Measurements from ENCODE around the gene CLDN7. TPM values are rescaled to one million over a fixed set of nuclear protein-coding genes. Genes with fewer than 3 reads are reported as not detected.

CLDN7 gene
- total and polyA plus RNA-seq, 10 donors = 0.74 to 6.6 (median 2.7) TPM

- Histone ChIP-seq H3K27ac (peak within 1 kb of the TSS in 6 of 8 donors; percentile 47 to 69 (median 62)), H3K4me1 (peaks cover 17 to 34% (median 30%) of the 10 kb centered on the region in 6 donors), H3K36me3 (no peaks in the 10 kb centered on the region), H3K9me3 (no peaks in the 10 kb centered on the region), H3K27me3 (replicated peaks in 1 of 7) (peaks cover 0 to 63% (median 20%) of the 10 kb centered on the region in 7 donors), H3K4me3 (peak within 1 kb of the TSS; percentile 30 to 67 (median 43))
- 0 to 1% (median 1%) methylated on average over 24 to 71 of the region's 71 CpGs for WGBS, 5 donors
- peak; percentile 93 for DNase-seq
- intact Hi-C loops (cut with DNase I; ENCODE audit: low total_unique reads) = loop anchor here (2.0 kb wide), 1 partner anchor 15 kb away; no protein-coding TSS in a partner anchor
- TF ChIP-seq POLR2A (IDR thresholded peaks at IDR 0.05) (no peak), POLR2AphosphoS5 (IDR thresholded peaks at IDR 0.05) (peak in 2 of 3 donors; percentile 34 to 44)
Observed at GRCh38 chr17:7281074-7281952, 19.0 kb upstream of the CLDN7 start, which contains the start of gene SLC2A4. Gene SLC2A4 (plus strand): TSS chr17:7281718. CDS start chr17:7281935, 217 bp downstream.

DNA sequence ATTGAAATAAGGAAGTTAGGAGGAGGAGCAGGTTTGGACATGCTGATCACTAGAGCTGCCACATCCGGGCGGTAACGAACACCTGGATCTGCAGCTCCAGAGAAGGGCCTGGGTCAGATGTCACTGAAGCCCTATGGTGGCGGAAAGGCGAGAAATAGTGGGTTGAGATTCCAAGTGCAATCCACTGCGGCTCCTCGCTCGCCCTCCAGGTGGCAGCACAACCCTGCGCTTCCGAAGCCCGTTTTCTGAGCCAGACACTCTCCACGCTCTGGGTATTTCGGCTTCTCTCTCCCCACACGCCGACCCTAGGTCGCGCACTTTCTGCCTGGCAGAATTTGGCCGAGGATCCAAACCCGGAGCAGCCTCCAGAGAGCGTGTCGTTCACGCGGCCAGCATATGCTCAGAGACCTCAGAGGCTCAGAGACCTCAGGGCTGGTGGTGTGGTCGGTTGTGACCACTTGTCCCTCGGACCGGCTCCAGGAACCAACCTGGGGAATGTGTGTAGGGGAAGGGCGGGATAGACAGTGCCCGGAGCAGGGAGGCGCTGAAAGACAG, 18.3 kb upstream of the CLDN7 start:
- peaks cover 0 to 55% (median 20%) of the 10 kb centered on the region in 7 donors for H3K27me3 ChIP-seq (replicated peaks in 1 of 7)
- 0 to 1% (median 1%) methylated on average over 12 to 29 of the region's 29 CpGs for WGBS, 5 donors
- DNase-seq = peak; percentile 95

GRCh38 chr17:7279448-7279847, 17.2 kb upstream of the CLDN7 start:
- Histone ChIP-seq H3K4me3 (no peak overlapping the region), H3K27me3 (replicated peaks in 1 of 7) (peaks cover 0 to 44% (median 20%) of the 10 kb centered on the region in 7 donors), H3K27ac (no peak overlapping the region), H3K36me3 (no peaks in the 10 kb centered on the region), H3K4me1 (peaks cover 17 to 34% (median 30%) of the 10 kb centered on the region in 6 donors), H3K9me3 (no peaks in the 10 kb centered on the region)
- WGBS, 5 donors = 83 to 92% (median 88%) methylated on average over 8 of the region's 8 CpGs
- intact Hi-C loops (cut with DNase I; ENCODE audit: low total_unique reads) = no loop called here
- TF ChIP-seq, protein P1, sequence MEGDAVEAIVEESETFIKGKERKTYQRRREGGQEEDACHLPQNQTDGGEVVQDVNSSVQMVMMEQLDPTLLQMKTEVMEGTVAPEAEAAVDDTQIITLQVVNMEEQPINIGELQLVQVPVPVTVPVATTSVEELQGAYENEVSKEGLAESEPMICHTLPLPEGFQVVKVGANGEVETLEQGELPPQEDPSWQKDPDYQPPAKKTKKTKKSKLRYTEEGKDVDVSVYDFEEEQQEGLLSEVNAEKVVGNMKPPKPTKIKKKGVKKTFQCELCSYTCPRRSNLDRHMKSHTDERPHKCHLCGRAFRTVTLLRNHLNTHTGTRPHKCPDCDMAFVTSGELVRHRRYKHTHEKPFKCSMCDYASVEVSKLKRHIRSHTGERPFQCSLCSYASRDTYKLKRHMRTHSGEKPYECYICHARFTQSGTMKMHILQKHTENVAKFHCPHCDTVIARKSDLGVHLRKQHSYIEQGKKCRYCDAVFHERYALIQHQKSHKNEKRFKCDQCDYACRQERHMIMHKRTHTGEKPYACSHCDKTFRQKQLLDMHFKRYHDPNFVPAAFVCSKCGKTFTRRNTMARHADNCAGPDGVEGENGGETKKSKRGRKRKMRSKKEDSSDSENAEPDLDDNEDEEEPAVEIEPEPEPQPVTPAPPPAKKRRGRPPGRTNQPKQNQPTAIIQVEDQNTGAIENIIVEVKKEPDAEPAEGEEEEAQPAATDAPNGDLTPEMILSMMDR (IDR thresholded peaks at IDR 0.05 in 8 of 11, conservative IDR thresholded peaks at IDR 0.05 in 3 of 11) = no peak
- no peak for TF ChIP-seq POLR2AphosphoS5 (IDR thresholded peaks at IDR 0.05)
- no peak for TF ChIP-seq POLR2A (IDR thresholded peaks at IDR 0.05)
- DNase-seq = no peak

More for the DNA sequence above, 18.3 kb upstream of the CLDN7 start:
- H3K27ac ChIP-seq = peak overlapping the region in 6 of 8 donors; percentile 47 to 69 (median 62)
- H3K4me1 ChIP-seq = peaks cover 17 to 34% (median 30%) of the 10 kb centered on the region in 6 donors
- H3K36me3 ChIP-seq = no peaks in the 10 kb centered on the region
- H3K9me3 ChIP-seq = no peaks in the 10 kb centered on the region
- H3K4me3 ChIP-seq = peak overlapping the region; percentile 30 to 67 (median 43)
- TF ChIP-seq POLR2A (IDR thresholded peaks at IDR 0.05) = no peak
- TF ChIP-seq, protein P1 (IDR thresholded peaks at IDR 0.05 in 8 of 11, conservative IDR thresholded peaks at IDR 0.05 in 3 of 11) = peak; percentile 77 to 98 (median 94)
- TF ChIP-seq POLR2AphosphoS5 (IDR thresholded peaks at IDR 0.05) = peak in 2 of 3 donors; percentile 60 to 71
- intact Hi-C loops (cut with DNase I; ENCODE audit: low total_unique reads) = loop anchor here (2.0 kb wide), 1 partner anchor 16 kb away; no protein-coding TSS in a partner anchor

DNA sequence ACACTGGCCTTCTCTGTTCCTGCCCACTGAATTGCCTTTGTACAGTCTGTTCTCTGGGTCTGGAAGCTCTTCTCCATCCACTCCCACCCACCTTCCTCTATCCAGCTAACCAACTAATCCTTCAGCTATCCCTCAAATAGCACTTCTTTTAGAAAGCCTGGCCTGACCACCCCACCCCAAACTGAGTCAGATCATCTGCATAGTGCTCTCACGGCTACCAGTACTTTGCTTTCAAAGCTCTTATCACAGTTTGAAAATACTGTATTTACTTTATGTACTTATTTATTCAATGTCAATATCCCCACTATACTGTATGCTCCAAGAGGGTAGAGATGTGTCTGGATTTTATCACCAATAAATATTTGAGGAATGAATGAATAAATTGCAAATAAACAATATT, 4.5 kb upstream of the CLDN7 start:
- no peak overlapping the region for H3K27ac ChIP-seq
- no peak overlapping the region for H3K4me3 ChIP-seq
- H3K27me3 ChIP-seq (replicated peaks in 1 of 7) = peaks cover 3 to 67% (median 22%) of the 10 kb centered on the region in 7 donors
- TF ChIP-seq, protein P1 (IDR thresholded peaks at IDR 0.05 in 8 of 11, conservative IDR thresholded peaks at IDR 0.05 in 3 of 11) = no peak
- TF ChIP-seq POLR2AphosphoS5 (IDR thresholded peaks at IDR 0.05) (no peak), POLR2A (IDR thresholded peaks at IDR 0.05) (no peak)
- no peaks in the 10 kb centered on the region for H3K9me3 ChIP-seq
- H3K36me3 ChIP-seq = no peaks in the 10 kb centered on the region
- H3K4me1 ChIP-seq = peaks cover 14 to 23% (median 21%) of the 10 kb centered on the region in 6 donors
- 66 to 91% (median 79%) methylated on average over 1 of the region's 1 CpG for WGBS, 5 donors
- intact Hi-C loops (cut with DNase I; ENCODE audit: low total_unique reads) = no loop called here
- no peak for DNase-seq
